ENCODE results near the gene ALPL.

DNA sequence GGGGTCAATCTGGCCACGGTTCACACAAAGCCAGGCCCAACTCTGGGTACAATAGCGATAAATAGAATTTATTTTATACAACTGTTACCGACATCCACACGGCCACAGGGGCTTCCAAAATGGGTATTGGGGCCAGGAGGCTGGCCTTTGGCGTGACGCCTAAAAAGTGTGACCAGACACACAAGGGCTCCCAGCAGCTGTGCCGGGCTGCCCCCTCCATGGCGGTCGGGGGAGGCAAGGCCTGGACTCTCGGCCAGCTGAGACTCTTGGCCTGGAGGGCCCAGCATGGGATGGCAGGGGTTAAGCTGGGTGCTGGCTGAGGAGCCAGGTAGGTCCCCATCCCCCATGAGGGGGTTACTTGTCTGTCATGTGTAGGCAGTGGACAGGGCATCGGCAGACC is 87.0 kb downstream of the ALPL start:
- TF ChIP-seq, protein P1, sequence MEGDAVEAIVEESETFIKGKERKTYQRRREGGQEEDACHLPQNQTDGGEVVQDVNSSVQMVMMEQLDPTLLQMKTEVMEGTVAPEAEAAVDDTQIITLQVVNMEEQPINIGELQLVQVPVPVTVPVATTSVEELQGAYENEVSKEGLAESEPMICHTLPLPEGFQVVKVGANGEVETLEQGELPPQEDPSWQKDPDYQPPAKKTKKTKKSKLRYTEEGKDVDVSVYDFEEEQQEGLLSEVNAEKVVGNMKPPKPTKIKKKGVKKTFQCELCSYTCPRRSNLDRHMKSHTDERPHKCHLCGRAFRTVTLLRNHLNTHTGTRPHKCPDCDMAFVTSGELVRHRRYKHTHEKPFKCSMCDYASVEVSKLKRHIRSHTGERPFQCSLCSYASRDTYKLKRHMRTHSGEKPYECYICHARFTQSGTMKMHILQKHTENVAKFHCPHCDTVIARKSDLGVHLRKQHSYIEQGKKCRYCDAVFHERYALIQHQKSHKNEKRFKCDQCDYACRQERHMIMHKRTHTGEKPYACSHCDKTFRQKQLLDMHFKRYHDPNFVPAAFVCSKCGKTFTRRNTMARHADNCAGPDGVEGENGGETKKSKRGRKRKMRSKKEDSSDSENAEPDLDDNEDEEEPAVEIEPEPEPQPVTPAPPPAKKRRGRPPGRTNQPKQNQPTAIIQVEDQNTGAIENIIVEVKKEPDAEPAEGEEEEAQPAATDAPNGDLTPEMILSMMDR (conservative IDR thresholded peaks at IDR 0.05 in 1 of 2, IDR thresholded peaks at IDR 0.05 in 1 of 2; ENCODE audit: low read depth in 1 of 2, low read length in 2 of 2), result no peak
- no peak for TF ChIP-seq EZH2 (IDR thresholded peaks at IDR 0.05; ENCODE audit: low read length, missing control alignments)

Measured in fibroblast of lung (primary cell).